ENCODE results near the gene LEMD1.
"Not testable (repeated sequence)": the region's sequence is repeated elsewhere in the genome, so short reads cannot be mapped to it uniquely, and the experiment has no call there.

The LEMD1 gene

GRCh38 chr1:205376739-205377138 is 45.1 kb downstream of the LEMD1 start:
- FAIRE-seq: no peak

GRCh38 chr1:205375835-205376545 is 45.9 kb downstream of the LEMD1 start:
- no peak for FAIRE-seq

GRCh38 chr1:205374210-205375078 is 47.4 kb downstream of the LEMD1 start:
- no peak for FAIRE-seq

GRCh38 chr1:205373798-205374175 is 48.1 kb downstream of the LEMD1 start:
- no peak for FAIRE-seq

- FAIRE-seq: no peak
Measured at GRCh38 chr1:205373022-205373797, 48.6 kb downstream of the LEMD1 start.

GRCh38 chr1:205371871-205372660 is 49.8 kb downstream of the LEMD1 start:
- no peak for FAIRE-seq

GRCh38 chr1:205370780-205371179 is 51.1 kb downstream of the LEMD1 start:
- FAIRE-seq: no peak

GRCh38 chr1:205369701-205370123 is 52.1 kb downstream of the LEMD1 start:
- no peak for FAIRE-seq

- FAIRE-seq: no peak
Measured at GRCh38 chr1:205368478-205368877, 53.4 kb downstream of the LEMD1 start.

- peak; percentile 45 for FAIRE-seq
Measured at GRCh38 chr1:205365945-205366463, 55.9 kb downstream of the LEMD1 start.

- FAIRE-seq: not testable (repeated sequence)
Measured at GRCh38 chr1:205365086-205365485, 56.8 kb downstream of the LEMD1 start.

GRCh38 chr1:205360891-205361290 is 61.0 kb downstream of the LEMD1 start:
- FAIRE-seq: no peak

GRCh38 chr1:205359771-205360565 is 61.9 kb downstream of the LEMD1 start:
- FAIRE-seq: no peak

GRCh38 chr1:205358579-205358978 is 63.3 kb downstream of the LEMD1 start:
- FAIRE-seq: no peak

- no peak for FAIRE-seq
Measured at GRCh38 chr1:205357567-205357966, 64.3 kb downstream of the LEMD1 start.

- no peak for FAIRE-seq
Measured at GRCh38 chr1:205356440-205357139, 65.3 kb downstream of the LEMD1 start, which contains the start of gene KLHDC8A. Gene KLHDC8A (minus strand): TSS chr1:205356922. CDS start chr1:205343604, 13,318 bp downstream.

GRCh38 chr1:205355075-205355453 is 66.8 kb downstream of the LEMD1 start:
- FAIRE-seq: no peak

- peak; percentile 90 for FAIRE-seq
Measured at GRCh38 chr1:205354259-205355074, 67.4 kb downstream of the LEMD1 start.

- FAIRE-seq: no peak
Measured at GRCh38 chr1:205353612-205354011, 68.2 kb downstream of the LEMD1 start.

GRCh38 chr1:205353191-205353590 is 68.7 kb downstream of the LEMD1 start:
- no peak for FAIRE-seq
